CD4-positive, CD25-positive, alpha-beta regulatory T cell (primary cell): ENCODE results near the gene RBM25. TPM values are rescaled to one million over a fixed set of nuclear protein-coding genes. Genes with fewer than 3 reads are reported as not detected.
"Not testable (repeated sequence)": the region's sequence is repeated elsewhere in the genome, so short reads cannot be mapped to it uniquely, and the experiment has no call there.

Source experiments
- ATAC-seq, 2 donors: fragments of 150-1000 bp; cut with Tn5 transposase; one replicate each; pipeline ENCODE4 v1.10.0; 2021; ENCODE audit warnings: low read depth in 2 of 2, moderate number of reproducible peaks in 2 of 2, moderate library complexity in 1 of 2
- DNase-seq, 3 donors: peaks; one replicate each; pipeline versions ENCODE4 v3.0.0 to v3.0.0-alpha.2; 2012 to 2022; ENCODE audit warnings: mixed read lengths in 1 of 3
- H3K27ac ChIP-seq: one replicate; pipeline ENCODE4 v1.7.0; 2013; ENCODE audit warnings: mild to moderate bottlenecking, low read length; ENCODE audit not compliant: insufficient read depth, poor library complexity, severe bottlenecking
- H3K27me3 ChIP-seq: one replicate; pipeline ENCODE4 v1.7.0; 2013; ENCODE audit warnings: low read length; ENCODE audit not compliant: control insufficient read depth, insufficient read depth
- H3K36me3 ChIP-seq: one replicate; pipeline ENCODE4 v1.7.0; 2013; ENCODE audit warnings: mild to moderate bottlenecking, low read length, moderate library complexity; ENCODE audit not compliant: control insufficient read depth, insufficient read depth
- H3K4me1 ChIP-seq: 2 replicates; pipeline ENCODE4 v1.7.0; 2013; ENCODE audit warnings: mild to moderate bottlenecking, low read length; ENCODE audit not compliant: insufficient read depth, control insufficient read depth, poor library complexity, severe bottlenecking
- H3K4me3 ChIP-seq: one replicate; pipeline ENCODE4 v1.7.0; 2013; ENCODE audit warnings: low read depth, mild to moderate bottlenecking, low read length, moderate library complexity
- H3K9me3 ChIP-seq, 2 experiments: 1 replicate in 1 of 2; 2 replicates in 1 of 2; pipeline ENCODE4 v1.7.0; 2013; ENCODE audit warnings: low read length in 2 of 2, mild to moderate bottlenecking in 1 of 2, moderate library complexity in 1 of 2; ENCODE audit not compliant: control insufficient read depth in 2 of 2
- H3K27ac Mint-ChIP-seq, 3 donors: one replicate each; pipeline ENCODE4 v1.8.0; 2020 to 2022; ENCODE audit warnings: mild to moderate bottlenecking in 3 of 3, mixed read lengths in 3 of 3, moderate library complexity in 2 of 3
- H3K27me3 Mint-ChIP-seq: one replicate; pipeline ENCODE4 v1.8.0; 2022; ENCODE audit warnings: mild to moderate bottlenecking, mixed read lengths
- H3K36me3 Mint-ChIP-seq: one replicate; pipeline ENCODE4 v1.8.0; 2020; ENCODE audit warnings: mixed read lengths
- H3K4me1 Mint-ChIP-seq, 4 donors: one replicate each; pipeline ENCODE4 v1.8.0; 2020 to 2022; ENCODE audit warnings: mixed read lengths in 4 of 4, mild to moderate bottlenecking in 1 of 4
- H3K4me3 Mint-ChIP-seq, 4 donors: one replicate each; pipeline ENCODE4 v1.8.0; 2020 to 2022; ENCODE audit warnings: mild to moderate bottlenecking in 4 of 4, mixed read lengths in 4 of 4, moderate library complexity in 3 of 4
- H3K9me3 Mint-ChIP-seq, 7 donors: one replicate each; pipeline ENCODE4 v1.8.0; 2020 to 2022; ENCODE audit warnings: mixed read lengths in 7 of 7, mild to moderate bottlenecking in 3 of 7, moderate library complexity in 2 of 7
- polyA plus RNA-seq, 4 donors: library from polyadenylated mRNA; unstranded; fragments of 300-500 nt; fragmentation: Illumina TruSeq; gene quantifications; one replicate each; pipeline ENCODE4 v1.2.3, GENCODE V29; 2021
- total RNA-seq: library from RNA; stranded (reverse); gene quantifications from one replicate; pipeline ENCODE4 v1.2.3, GENCODE V29; 2022

Gene RBM25
- total RNA-seq (157 TPM), polyA plus RNA-seq (10 to 100 TPM; 33.0 to 41.8 (median 37.6) TPM)

DNA sequence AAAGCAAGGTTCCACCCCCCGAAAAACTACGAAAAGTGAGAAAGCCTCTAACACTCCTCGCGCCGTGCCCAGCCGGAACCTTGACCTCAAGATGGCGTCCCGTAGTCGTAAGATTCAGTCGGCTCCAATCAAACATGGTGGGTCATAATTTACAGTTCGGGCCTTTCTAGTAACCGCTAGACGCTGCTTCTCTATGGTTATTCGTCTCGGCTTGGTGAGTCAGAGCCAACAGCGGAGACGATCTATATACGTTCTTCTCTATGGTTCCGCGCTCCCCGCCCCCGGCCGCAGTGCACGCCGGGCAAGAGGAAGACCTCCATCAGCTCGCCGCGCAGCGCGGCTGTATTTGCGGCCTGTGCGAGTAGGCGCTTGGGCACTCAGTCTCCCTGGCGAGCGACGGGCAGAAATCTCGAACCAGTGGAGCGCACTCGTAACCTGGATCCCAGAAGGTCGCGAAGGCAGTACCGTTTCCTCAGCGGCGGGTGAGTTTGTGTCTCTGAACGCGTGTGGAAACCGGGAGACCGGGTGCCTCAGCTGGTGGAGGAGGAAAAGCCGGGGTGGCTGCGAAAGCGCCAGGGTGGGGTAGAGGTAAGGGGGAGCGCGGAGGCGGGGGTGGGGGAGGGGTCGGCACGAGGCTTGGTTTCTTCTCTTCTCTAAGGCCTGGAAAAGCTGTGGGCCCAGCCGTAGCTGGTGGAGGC is at the start of gene RBM25:
TSS of gene RBM25 (plus strand) at position 311 of the 698 bp plus-strand sequence. CDS start 13,108 bp downstream, outside the sequence.
- H3K4me1 Mint-ChIP-seq, result peaks cover 1 to 46% (median 30%) of the 10 kb centered on the region in 4 donors
- no peak within 1 kb of the TSS for H3K27ac Mint-ChIP-seq
- H3K27me3 ChIP-seq, result no peaks in the 10 kb centered on the region
- no peaks in the 10 kb centered on the region for H3K9me3 ChIP-seq
- peaks cover 12% of the 10 kb centered on the region for H3K36me3 ChIP-seq
- H3K9me3 Mint-ChIP-seq, result peaks cover 0 to 3% (median 0%) of the 10 kb centered on the region in 7 donors
- H3K4me3 Mint-ChIP-seq, result peak within 1 kb of the TSS in 2 of 4 donors; percentile 18 to 68
- peak within 1 kb of the TSS; percentile 86 for H3K4me3 ChIP-seq
- ATAC-seq (peak; percentile 99), DNase-seq (peak; percentile 90 to 98 (median 96))
- peaks cover 5% of the 10 kb centered on the region for H3K27me3 Mint-ChIP-seq
- peaks cover 19% of the 10 kb centered on the region for H3K36me3 Mint-ChIP-seq
- H3K27ac ChIP-seq, result peak within 1 kb of the TSS; percentile 90
- H3K4me1 ChIP-seq, result peaks cover 46% of the 10 kb centered on the region

- H3K4me3 Mint-ChIP-seq, ATAC-seq, H3K9me3 ChIP-seq, H3K27ac Mint-ChIP-seq, DNase-seq, H3K4me1 ChIP-seq, H3K27me3 ChIP-seq, H3K4me3 ChIP-seq, H3K9me3 Mint-ChIP-seq, H3K27me3 Mint-ChIP-seq, H3K27ac ChIP-seq: not testable (repeated sequence)
- peaks cover 48% of the 10 kb centered on the region for H3K36me3 Mint-ChIP-seq
- H3K4me1 Mint-ChIP-seq, result peaks cover 21 to 30% (median 25%) of the 10 kb centered on the region in 4 donors
- H3K36me3 ChIP-seq, result peaks cover 30% of the 10 kb centered on the region
Measured at GRCh38 chr14:73011189-73011588, 47.1 kb upstream of the RBM25 start.

DNA sequence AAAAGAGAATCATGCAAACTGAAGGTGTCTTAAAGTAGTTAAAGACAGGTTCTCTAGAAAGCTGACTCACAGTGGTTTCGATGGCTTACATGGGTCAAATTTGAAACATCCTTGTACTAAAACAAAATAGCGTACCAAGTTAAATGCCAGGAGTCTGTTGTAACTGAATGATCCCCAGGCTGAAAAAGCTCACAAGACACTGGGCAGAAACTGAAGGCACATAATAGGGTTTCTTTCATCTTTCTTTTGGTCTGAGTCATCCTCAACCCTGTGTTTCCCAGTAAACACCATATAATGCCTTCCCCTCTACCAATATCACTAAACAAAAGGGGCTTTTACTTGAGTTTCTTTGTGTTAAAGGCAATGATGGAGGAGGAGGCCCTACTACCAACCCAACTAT is 44.2 kb upstream of the RBM25 start:
- Mint-ChIP-seq H3K27me3 (no peaks in the 10 kb centered on the region), H3K4me3 (no peak overlapping the region), H3K27ac (no peak overlapping the region), H3K4me1 (peaks cover 16 to 45% (median 33%) of the 10 kb centered on the region in 4 donors), H3K9me3 (no peaks in the 10 kb centered on the region), H3K36me3 (peaks cover 49% of the 10 kb centered on the region)
- ATAC-seq, result no peak
- peaks cover 3% of the 10 kb centered on the region for H3K4me1 ChIP-seq
- no peak overlapping the region for H3K4me3 ChIP-seq
- H3K9me3 ChIP-seq, result no peaks in the 10 kb centered on the region
- peak in 1 of 3 donors; percentile 46 for DNase-seq
- H3K27ac ChIP-seq, result no peak overlapping the region
- H3K27me3 ChIP-seq, result no peaks in the 10 kb centered on the region
- H3K36me3 ChIP-seq, result peaks cover 21% of the 10 kb centered on the region

DNA sequence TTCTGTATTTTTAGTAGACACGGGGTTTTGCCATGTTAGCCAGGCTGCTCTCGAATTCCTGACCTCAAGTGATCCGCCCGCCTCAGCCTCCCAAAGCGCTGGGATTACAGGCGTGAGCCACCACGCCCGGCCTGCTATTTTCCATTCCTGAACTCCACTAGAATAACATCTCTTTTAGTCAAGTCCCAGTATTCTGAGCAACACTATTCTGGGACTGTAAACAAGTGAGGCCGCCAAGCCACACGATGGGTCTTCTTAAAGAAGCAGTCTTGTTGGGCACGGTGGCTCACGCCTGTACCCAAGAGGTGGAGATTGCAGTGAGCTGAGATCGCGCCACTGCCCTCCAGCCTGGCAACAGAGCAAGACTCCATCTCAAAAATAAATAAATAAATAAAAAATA is 42.8 kb upstream of the RBM25 start:
- not testable (repeated sequence) for H3K27ac ChIP-seq, DNase-seq, ATAC-seq, H3K4me1 ChIP-seq, H3K4me3 ChIP-seq, H3K9me3 ChIP-seq, H3K27me3 ChIP-seq, H3K27me3 Mint-ChIP-seq, H3K4me3 Mint-ChIP-seq, H3K9me3 Mint-ChIP-seq, H3K27ac Mint-ChIP-seq
- peaks cover 44% of the 10 kb centered on the region for H3K36me3 Mint-ChIP-seq
- H3K4me1 Mint-ChIP-seq, result peaks cover 16 to 49% (median 33%) of the 10 kb centered on the region in 4 donors
- peaks cover 13% of the 10 kb centered on the region for H3K36me3 ChIP-seq

- H3K27me3 ChIP-seq, H3K9me3 ChIP-seq, H3K27ac ChIP-seq, H3K9me3 Mint-ChIP-seq, H3K4me1 ChIP-seq, H3K4me3 ChIP-seq, H3K27me3 Mint-ChIP-seq, ATAC-seq, DNase-seq, H3K27ac Mint-ChIP-seq: not testable (repeated sequence)
- Mint-ChIP-seq H3K36me3 (peaks cover 44% of the 10 kb centered on the region), H3K4me3 (peak overlapping the region in 1 of 4 donors; percentile 57), H3K4me1 (peaks cover 16 to 49% (median 33%) of the 10 kb centered on the region in 4 donors)
- peaks cover 15% of the 10 kb centered on the region for H3K36me3 ChIP-seq
Measured at GRCh38 chr14:73016011-73016410, 42.3 kb upstream of the RBM25 start.

GRCh38 chr14:73022051-73022450 is 36.3 kb upstream of the RBM25 start:
- ATAC-seq, result no peak

GRCh38 chr14:73025544-73025943 is 32.8 kb upstream of the RBM25 start:
- no peaks in the 10 kb centered on the region for H3K27me3 Mint-ChIP-seq
- peaks cover 19% of the 10 kb centered on the region for H3K36me3 ChIP-seq
- DNase-seq, result no peak
- no peak overlapping the region for H3K27ac ChIP-seq
- no peak overlapping the region for H3K4me3 ChIP-seq
- no peaks in the 10 kb centered on the region for H3K9me3 Mint-ChIP-seq
- no peaks in the 10 kb centered on the region for H3K9me3 ChIP-seq
- H3K4me1 ChIP-seq, result peaks cover 33% of the 10 kb centered on the region
- H3K4me1 Mint-ChIP-seq, result peaks cover 26 to 57% (median 42%) of the 10 kb centered on the region in 4 donors
- no peaks in the 10 kb centered on the region for H3K27me3 ChIP-seq
- peaks cover 26% of the 10 kb centered on the region for H3K36me3 Mint-ChIP-seq
- no peak overlapping the region for H3K27ac Mint-ChIP-seq
- peak overlapping the region; percentile 78 to 94 (median 94) for H3K4me3 Mint-ChIP-seq
- no peak for ATAC-seq

More at GRCh38 chr14:73022051-73022450, 36.3 kb upstream of the RBM25 start:
- Mint-ChIP-seq H3K4me3 (peak overlapping the region in 2 of 4 donors; percentile 26 to 73), H3K4me1 (peaks cover 22 to 68% (median 46%) of the 10 kb centered on the region in 4 donors), H3K27ac (no peak overlapping the region), H3K9me3 (no peaks in the 10 kb centered on the region), H3K36me3 (peaks cover 42% of the 10 kb centered on the region), H3K27me3 (no peaks in the 10 kb centered on the region)
- no peaks in the 10 kb centered on the region for H3K9me3 ChIP-seq
- DNase-seq, result no peak
- peak overlapping the region; percentile 37 for H3K4me3 ChIP-seq
- peaks cover 20% of the 10 kb centered on the region for H3K36me3 ChIP-seq
- H3K27me3 ChIP-seq, result no peaks in the 10 kb centered on the region
- H3K27ac ChIP-seq, result no peak overlapping the region
- H3K4me1 ChIP-seq, result peaks cover 29% of the 10 kb centered on the region
